Measurements from ENCODE around the gene LRIT2. TPM values are rescaled to one million over a fixed set of nuclear protein-coding genes. Genes with fewer than 3 reads are reported as not detected.

Gene LRIT2
- total RNA-seq, 2 donors from 2014 or later, result not detected

DNA sequence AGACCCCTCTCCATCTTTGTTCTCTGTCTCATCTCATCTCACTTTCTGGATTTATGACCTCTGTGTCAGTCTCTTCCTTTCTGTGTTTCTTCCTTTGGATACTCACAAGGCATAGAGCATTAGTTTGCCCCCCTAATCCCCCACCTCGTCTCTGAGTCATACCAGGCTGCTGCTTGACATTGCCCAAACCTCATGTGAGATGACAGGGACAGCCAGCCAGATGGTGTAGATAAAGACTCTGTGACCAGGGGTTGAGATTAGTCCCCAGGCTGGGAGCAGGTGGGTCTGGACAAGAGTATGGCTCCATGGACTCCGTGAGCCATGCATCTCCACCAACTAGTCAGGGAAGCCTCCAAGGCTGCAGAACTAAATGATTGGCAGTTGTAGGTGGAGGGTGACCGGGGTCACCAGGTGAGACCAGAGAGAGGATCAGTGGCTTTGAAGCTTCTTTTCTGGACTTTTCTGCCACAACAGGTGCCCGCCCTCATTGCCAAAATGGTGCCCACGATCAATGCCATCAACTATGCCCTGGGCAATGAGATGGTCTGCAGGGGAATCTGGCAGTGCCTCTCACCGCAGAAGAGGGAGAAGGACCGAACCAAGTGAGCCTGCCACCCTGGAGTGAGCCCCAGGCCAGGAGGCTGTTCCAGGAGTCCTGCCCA, 32.8 kb upstream of the LRIT2 start:
- no peaks in the 10 kb centered on the region for H3K4me1 ChIP-seq
- no peak for DNase-seq (ENCODE audit: low spot score)
- TF ChIP-seq, protein P1, sequence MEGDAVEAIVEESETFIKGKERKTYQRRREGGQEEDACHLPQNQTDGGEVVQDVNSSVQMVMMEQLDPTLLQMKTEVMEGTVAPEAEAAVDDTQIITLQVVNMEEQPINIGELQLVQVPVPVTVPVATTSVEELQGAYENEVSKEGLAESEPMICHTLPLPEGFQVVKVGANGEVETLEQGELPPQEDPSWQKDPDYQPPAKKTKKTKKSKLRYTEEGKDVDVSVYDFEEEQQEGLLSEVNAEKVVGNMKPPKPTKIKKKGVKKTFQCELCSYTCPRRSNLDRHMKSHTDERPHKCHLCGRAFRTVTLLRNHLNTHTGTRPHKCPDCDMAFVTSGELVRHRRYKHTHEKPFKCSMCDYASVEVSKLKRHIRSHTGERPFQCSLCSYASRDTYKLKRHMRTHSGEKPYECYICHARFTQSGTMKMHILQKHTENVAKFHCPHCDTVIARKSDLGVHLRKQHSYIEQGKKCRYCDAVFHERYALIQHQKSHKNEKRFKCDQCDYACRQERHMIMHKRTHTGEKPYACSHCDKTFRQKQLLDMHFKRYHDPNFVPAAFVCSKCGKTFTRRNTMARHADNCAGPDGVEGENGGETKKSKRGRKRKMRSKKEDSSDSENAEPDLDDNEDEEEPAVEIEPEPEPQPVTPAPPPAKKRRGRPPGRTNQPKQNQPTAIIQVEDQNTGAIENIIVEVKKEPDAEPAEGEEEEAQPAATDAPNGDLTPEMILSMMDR (IDR thresholded peaks at IDR 0.05), result no peak
- no peak overlapping the region for H3K27ac ChIP-seq
- H3K4me3 ChIP-seq, result no peak overlapping the region
- no peaks in the 10 kb centered on the region for H3K27me3 ChIP-seq
- H3K36me3 ChIP-seq, result no peaks in the 10 kb centered on the region
- no peaks in the 10 kb centered on the region for H3K9me3 ChIP-seq

DNA sequence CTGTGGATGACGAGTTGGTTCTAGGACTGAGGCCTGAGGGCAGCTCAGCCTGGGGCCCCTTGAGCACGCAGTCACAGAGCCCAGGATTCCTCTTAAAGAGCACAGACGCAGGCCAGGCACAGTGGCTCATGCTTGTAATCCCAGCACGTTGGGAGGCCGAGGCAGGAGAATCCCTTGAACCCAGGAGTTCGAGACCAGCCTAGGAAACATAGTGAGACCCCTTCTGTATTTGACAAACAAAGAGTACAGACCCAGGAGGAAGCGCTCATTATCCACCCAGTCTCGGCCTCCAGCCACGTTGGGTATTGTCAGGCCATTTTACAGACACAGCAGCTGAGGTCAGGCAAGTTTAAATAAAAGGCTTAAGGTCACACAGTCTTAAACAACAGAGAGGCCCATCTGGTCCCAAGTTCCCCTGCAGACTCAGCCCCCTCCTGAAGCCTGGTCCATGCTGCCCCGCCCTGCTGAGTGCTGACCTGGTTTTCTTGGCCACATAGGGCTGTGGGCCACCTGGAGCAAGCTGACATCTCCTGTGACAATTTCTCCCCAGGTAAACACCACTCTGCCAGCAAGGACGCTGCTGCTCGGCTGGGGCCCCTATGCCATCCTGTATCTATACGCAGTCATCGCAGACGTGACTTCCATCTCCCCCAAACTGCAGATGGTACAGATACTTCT, 32.1 kb upstream of the LRIT2 start:
- H3K27ac ChIP-seq, result no peak overlapping the region
- H3K4me3 ChIP-seq, result no peak overlapping the region
- H3K9me3 ChIP-seq, result no peaks in the 10 kb centered on the region
- no peak for DNase-seq (ENCODE audit: low spot score)
- no peaks in the 10 kb centered on the region for H3K36me3 ChIP-seq
- no peaks in the 10 kb centered on the region for H3K27me3 ChIP-seq
- no peaks in the 10 kb centered on the region for H3K4me1 ChIP-seq
- TF ChIP-seq, protein P1 (IDR thresholded peaks at IDR 0.05), result no peak

DNA sequence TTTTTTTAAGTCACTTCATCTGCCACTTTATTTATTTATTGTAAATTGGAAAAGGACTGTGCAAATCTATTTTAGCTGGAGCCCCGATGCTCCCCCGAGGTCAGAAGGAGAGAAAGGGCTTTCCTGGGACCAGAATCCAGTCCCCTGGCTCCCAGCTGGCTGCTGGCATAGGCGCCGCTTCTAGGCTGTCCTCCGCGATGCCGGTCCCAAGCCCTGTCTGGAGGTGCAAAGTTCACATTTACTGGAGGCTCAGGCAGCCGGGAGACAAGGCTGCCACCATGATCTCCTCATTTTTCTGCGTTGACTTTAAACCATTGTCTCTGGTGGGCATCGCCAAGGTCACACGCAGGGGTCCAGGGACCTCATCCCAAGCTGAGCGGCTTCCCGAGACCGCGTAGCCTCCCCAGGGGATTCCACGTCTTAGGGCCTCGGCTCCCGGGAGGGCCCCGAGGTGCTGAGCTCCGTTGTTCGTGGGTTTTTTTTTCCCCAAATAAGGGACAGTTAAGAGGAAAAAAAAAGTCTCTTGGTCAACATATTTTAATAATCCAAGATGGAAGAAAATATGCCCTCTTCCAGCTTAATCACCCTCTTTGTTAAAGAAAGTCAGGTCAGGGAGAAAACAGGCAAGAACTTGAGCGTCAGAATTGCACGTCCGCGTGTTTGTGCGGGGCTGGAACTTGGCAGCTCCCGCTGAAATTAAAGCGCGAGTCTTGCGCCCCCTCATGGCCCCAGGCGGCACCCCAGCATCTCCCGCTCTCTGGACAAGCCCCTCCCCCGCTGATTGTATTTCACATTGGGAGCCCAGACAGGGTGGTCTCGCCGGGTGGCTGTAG, 31.4 kb upstream of the LRIT2 start:
- H3K27ac ChIP-seq, result no peak overlapping the region
- no peaks in the 10 kb centered on the region for H3K4me1 ChIP-seq
- TF ChIP-seq, protein P1 (IDR thresholded peaks at IDR 0.05), result peak; percentile 33 to 65
- peak; percentile 68 for DNase-seq (ENCODE audit: low spot score)
- H3K27me3 ChIP-seq, result no peaks in the 10 kb centered on the region
- no peak overlapping the region for H3K4me3 ChIP-seq
- no peaks in the 10 kb centered on the region for H3K9me3 ChIP-seq
- H3K36me3 ChIP-seq, result no peaks in the 10 kb centered on the region

DNA sequence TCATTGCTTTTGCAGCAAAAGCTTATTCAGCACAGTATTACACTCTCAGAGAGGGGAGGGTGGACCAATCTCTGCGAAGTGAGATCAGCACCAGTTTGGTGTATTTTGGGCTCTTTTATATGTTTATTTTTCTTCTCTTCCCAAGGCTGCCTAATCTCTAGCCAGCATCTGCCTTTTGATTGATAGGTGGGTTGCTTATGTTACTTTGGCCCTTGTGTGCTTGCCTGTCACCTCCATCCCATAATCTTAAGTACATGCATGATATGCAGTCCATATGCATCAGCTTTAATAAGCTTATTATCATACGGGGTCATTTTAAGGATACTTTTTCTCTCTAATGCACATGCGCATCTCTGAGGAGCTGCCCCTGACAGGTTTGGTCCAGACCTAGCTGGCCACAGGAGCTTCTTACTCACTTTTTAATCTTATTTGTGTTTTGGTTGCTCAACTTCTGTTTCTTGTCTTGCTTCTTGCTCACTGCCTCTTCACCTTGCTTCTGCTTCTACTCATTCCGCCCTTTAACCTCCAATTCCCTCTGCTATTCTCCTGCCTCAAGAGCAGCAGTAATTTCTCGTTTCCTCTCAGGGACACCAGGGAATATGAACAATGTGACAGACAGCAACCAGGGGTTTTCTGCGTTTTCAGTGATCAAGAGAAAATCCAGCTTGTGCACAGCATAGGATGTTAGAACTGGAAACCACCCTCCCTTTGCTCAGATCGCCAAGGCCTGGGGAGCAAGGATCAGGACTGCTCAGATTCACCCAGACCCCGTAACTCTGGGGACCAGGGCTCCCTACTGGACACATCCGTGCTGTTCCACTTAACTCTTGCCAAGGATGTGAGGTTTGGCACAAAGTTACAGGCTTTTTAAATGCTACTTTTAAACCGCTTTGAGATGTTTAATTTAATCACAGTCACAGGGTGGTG, 29.5 kb upstream of the LRIT2 start:
- no peaks in the 10 kb centered on the region for H3K9me3 ChIP-seq
- H3K4me3 ChIP-seq, result no peak overlapping the region
- TF ChIP-seq, protein P1 (IDR thresholded peaks at IDR 0.05), result no peak
- no peak for DNase-seq (ENCODE audit: low spot score)
- no peaks in the 10 kb centered on the region for H3K4me1 ChIP-seq
- no peak overlapping the region for H3K27ac ChIP-seq
- no peaks in the 10 kb centered on the region for H3K27me3 ChIP-seq
- no peaks in the 10 kb centered on the region for H3K36me3 ChIP-seq

DNA sequence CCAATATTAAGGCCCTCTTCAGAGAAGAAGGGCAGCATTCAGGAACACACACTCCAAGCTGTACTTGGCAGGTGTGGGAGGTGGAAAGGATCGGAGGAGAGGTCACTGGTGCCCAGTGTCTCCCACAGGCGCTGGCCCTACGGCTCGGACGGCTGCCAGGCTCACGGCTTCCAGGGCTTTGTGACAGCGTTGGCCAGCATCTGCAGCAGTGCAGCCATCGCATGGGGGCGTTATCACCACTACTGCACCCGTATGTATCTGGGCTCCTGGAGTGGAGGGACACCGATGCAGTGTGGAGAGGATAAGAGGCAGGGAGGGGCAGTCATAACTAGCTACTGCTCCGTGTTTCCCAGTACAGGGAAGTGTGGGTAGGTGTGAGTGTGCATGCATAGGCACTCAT, 23.4 kb upstream of the LRIT2 start:
- DNase-seq (ENCODE audit: low spot score), result no peak
- no peaks in the 10 kb centered on the region for H3K9me3 ChIP-seq
- H3K4me1 ChIP-seq, result no peaks in the 10 kb centered on the region
- TF ChIP-seq, protein P1 (IDR thresholded peaks at IDR 0.05), result no peak
- H3K27ac ChIP-seq, result no peak overlapping the region
- H3K27me3 ChIP-seq, result no peaks in the 10 kb centered on the region
- H3K4me3 ChIP-seq, result no peak overlapping the region
- no peaks in the 10 kb centered on the region for H3K36me3 ChIP-seq
